ENCODE measurements around the gene VPS36. TPM values are rescaled to one million over a fixed set of nuclear protein-coding genes. Genes with fewer than 3 reads are reported as not detected.
A peak's percentile ranks its signal among the peaks of the same experiment; 100 is the strongest.

VPS36 gene
- total and polyA plus RNA-seq, 12 donors: 14.4 to 36.5 (median 32.2) TPM

GRCh38 chr13:52395704-52396103 is 54.7 kb downstream of the VPS36 start:
- H3K27me3 ChIP-seq: no peaks in the 10 kb centered on the region
- DNase-seq (no peak), ATAC-seq (peak in 3 of 8 donors; percentile 28 to 61 (median 51))
- no peak overlapping the region for H3K4me3 ChIP-seq
- H3K9me3 ChIP-seq: no peaks in the 10 kb centered on the region
- peaks cover 0 to 81% (median 29%) of the 10 kb centered on the region in 9 donors for H3K4me1 ChIP-seq
- no peak overlapping the region for H3K27ac ChIP-seq
- peaks cover 0 to 71% (median 15%) of the 10 kb centered on the region in 9 donors for H3K36me3 ChIP-seq
- WGBS, 2 donors: 75 to 84% methylated on average over 4 of the region's 4 CpGs
- intact Hi-C loops (cut with DNase I): no loop called here
- TF ChIP-seq CTCF (IDR thresholded peaks at IDR 0.05): no peak

- ATAC-seq: no peak
Observed at GRCh38 chr13:52394586-52394985, 55.8 kb downstream of the VPS36 start.

GRCh38 chr13:52393572-52394357 is 56.7 kb downstream of the VPS36 start:
- TF ChIP-seq CTCF (IDR thresholded peaks at IDR 0.05): no peak
- no peaks in the 10 kb centered on the region for H3K27me3 ChIP-seq
- intact Hi-C loops (cut with DNase I): no loop called here
- ATAC-seq (peak in 3 of 8 donors; percentile 9 to 44 (median 41)), DNase-seq (no peak)
- no peaks in the 10 kb centered on the region for H3K9me3 ChIP-seq
- 74 to 76% methylated on average over 8 of the region's 8 CpGs for WGBS, 2 donors
- H3K4me3 ChIP-seq: peak overlapping the region in 1 of 10 donors; percentile 13
- H3K4me1 ChIP-seq: peaks cover 0 to 80% (median 29%) of the 10 kb centered on the region in 9 donors
- H3K27ac ChIP-seq: peak overlapping the region in 1 of 10 donors; percentile 47
- peaks cover 0 to 57% (median 15%) of the 10 kb centered on the region in 9 donors for H3K36me3 ChIP-seq

More at GRCh38 chr13:52394586-52394985, 55.8 kb downstream of the VPS36 start:
- 72 to 81% methylated on average over 2 of the region's 2 CpGs for WGBS, 2 donors
- Histone ChIP-seq H3K9me3 (no peaks in the 10 kb centered on the region), H3K4me1 (peaks cover 0 to 84% (median 29%) of the 10 kb centered on the region in 9 donors), H3K36me3 (peaks cover 0 to 63% (median 15%) of the 10 kb centered on the region in 9 donors), H3K27ac (no peak overlapping the region), H3K27me3 (no peaks in the 10 kb centered on the region), H3K4me3 (no peak overlapping the region)
- intact Hi-C loops (cut with DNase I): no loop called here
- no peak for DNase-seq
- no peak for TF ChIP-seq CTCF (IDR thresholded peaks at IDR 0.05)

GRCh38 chr13:52387721-52388120 is 62.7 kb downstream of the VPS36 start:
- Histone ChIP-seq H3K27me3 (no peaks in the 10 kb centered on the region), H3K36me3 (peaks cover 0 to 47% (median 0%) of the 10 kb centered on the region in 9 donors), H3K4me3 (no peak overlapping the region), H3K9me3 (peaks cover 0 to 5% (median 0%) of the 10 kb centered on the region in 11 donors), H3K4me1 (peaks cover 0 to 48% (median 8%) of the 10 kb centered on the region in 9 donors), H3K27ac (no peak overlapping the region)
- TF ChIP-seq CTCF (IDR thresholded peaks at IDR 0.05): no peak
- ATAC-seq (no peak), DNase-seq (no peak)
- intact Hi-C loops (cut with DNase I): no loop called here
